ENCODE measurements around the gene N4BP2L2. TPM values are rescaled to one million over a fixed set of nuclear protein-coding genes. Genes with fewer than 3 reads are reported as not detected.

The N4BP2L2 gene
- total and polyA plus RNA-seq, 2 of the 4 experiments (the other 2 are of a cell fraction), result 28.7 to 34.6 TPM

DNA sequence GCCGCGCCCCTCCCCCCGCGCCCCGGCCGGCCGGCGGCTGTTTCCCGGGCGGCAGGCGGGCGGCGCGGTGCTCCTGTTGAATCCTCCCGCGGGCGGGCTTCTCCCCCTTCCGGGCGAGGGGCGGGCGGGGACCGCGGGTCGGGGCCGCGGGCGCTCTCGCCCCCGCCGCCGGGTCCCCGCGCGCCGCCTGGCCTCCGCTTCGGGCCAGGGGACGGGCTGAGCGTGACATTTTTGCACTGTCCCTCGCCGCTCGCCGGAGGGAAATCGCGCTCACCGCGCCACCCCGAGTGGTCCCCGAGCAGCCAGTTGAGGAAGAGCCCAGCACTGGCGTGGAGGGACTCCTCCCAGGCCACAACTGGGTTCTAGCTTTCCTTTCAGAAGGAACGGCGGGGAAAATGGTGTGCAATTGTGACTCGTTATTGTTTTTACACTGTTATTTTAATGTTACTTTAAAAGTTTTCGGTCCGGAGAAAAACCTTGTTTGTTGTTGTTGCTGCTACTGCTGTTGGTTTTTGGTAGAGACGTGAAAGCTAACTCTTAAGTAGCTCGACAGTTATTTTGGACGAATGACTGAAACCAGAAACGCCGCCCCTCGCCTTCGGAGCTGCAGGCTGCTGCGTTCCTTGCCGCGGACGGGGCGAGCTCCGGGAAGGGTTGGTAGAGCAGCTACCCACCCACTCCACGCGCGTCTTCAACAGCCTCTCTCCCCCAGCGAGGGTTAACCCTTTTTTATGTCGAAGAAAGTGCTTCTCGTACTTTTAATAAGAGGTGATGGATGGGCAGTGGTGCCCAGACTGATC lies 48.6 kb upstream of the N4BP2L2 start:
- peak overlapping the region; percentile 82 for H2AK9ac ChIP-seq (replicated peaks; ENCODE audit: low read depth, low read length, poor library complexity)
- H4K91ac ChIP-seq (ENCODE audit: insufficient read depth, low read depth, low read length), result peak overlapping the region; percentile 62
- dilution Hi-C loops (cut with HindIII; ENCODE audit: low sequenced_read_pairs, unreplicated experiment), result no loop called here
- H2BK15ac ChIP-seq (ENCODE audit: low read depth, low read length), result peak overlapping the region; percentile 17; the same call in 2 of the 3 replicates
- peak overlapping the region; percentile 93 for H2BK5ac ChIP-seq (ENCODE audit: low read depth, low read length, poor library complexity, severe bottlenecking)
- H3K4me1 ChIP-seq (ENCODE audit: control insufficient read depth, insufficient read depth, low read length), result peaks cover 6% of the 10 kb centered on the region
- 0% methylated on average over 5 of the region's 74 CpGs; no CpG with 5 or more reads in 1 of the 2 experiments for WGBS, 2 experiments (ENCODE audit: extremely low coverage in 2 of 2, insufficient read length in 1 of 2)
- TF ChIP-seq POLR2A (IDR thresholded peaks at IDR 0.05; ENCODE audit: low read depth, low read length) (0 out of 2 replicates have a peak, but pooled peaks have one; percentile 22), CEBPB (IDR thresholded peaks at IDR 0.05; ENCODE audit: low read depth, low read length) (peak; percentile 70), FOS (IDR thresholded peaks at IDR 0.05; ENCODE audit: low read depth, low read length) (no peak), MXI1 (IDR thresholded peaks at IDR 0.05; ENCODE audit: borderline replicate concordance, low read depth, low read length) (0 out of 2 replicates have a peak, but pooled peaks have one; percentile 7), NFE2L2 (IDR thresholded peaks at IDR 0.05; ENCODE audit: low read depth, low read length) (no peak), CHD1 (IDR thresholded peaks at IDR 0.05; ENCODE audit: low read depth, low read length) (no peak)
- no peaks in the 10 kb centered on the region for H3K27me3 ChIP-seq (ENCODE audit: control insufficient read depth, insufficient read depth, low read length)
- peak overlapping the region in 1 of 2 experiments; percentile 49; a peak in 1 of 4 replicates for H4K8ac ChIP-seq (ENCODE audit: low read depth in 2 of 2, low read length in 2 of 2)
- peak overlapping the region; percentile 60 for H2BK120ac ChIP-seq (ENCODE audit: low read depth, low read length)
- H4K20me1 ChIP-seq (ENCODE audit: insufficient read depth, low read length), result peaks cover 21% of the 10 kb centered on the region
- H3K18ac ChIP-seq (ENCODE audit: low read depth, low read length), result peak overlapping the region; percentile 14
- ATAC-seq (ENCODE audit: low read depth) (peak; percentile 45), DNase-seq (peak; percentile 62)
- peak overlapping the region; percentile 92 for H2AFZ ChIP-seq (replicated peaks; ENCODE audit: low read length, poor library complexity)
- H4K5ac ChIP-seq (ENCODE audit: low read depth, low read length), result no peak overlapping the region
- no peaks in the 10 kb centered on the region for H3K36me3 ChIP-seq (ENCODE audit: control insufficient read depth, insufficient read depth, low read length)
- H3K27ac ChIP-seq (ENCODE audit: insufficient read depth, low read length), result peak overlapping the region; percentile 86
- in situ Hi-C loops (cut with MboI; ENCODE audit: low sequenced_read_pairs), result loop anchor here (10.0 to 25.0 kb wide), 2 partner anchors 958 to 1125 kb away; no protein-coding TSS in a partner anchor
- H3K23ac ChIP-seq (ENCODE audit: low read depth, low read length), result peak overlapping the region; percentile 96
- peak overlapping the region; percentile 92 for H3K14ac ChIP-seq (replicated peaks; ENCODE audit: low read depth, low read length)
- POLR2A ChIA-PET (ENCODE audit: unreplicated experiment), result interaction anchor here (0.8 kb wide), 1 partner anchor 55 kb away, joined by 8 read pairs; no protein-coding TSS in a partner anchor
- 0 out of 2 replicates have a peak, but pooled peaks cover 2% of the 10 kb centered on the region for H3K9me1 ChIP-seq (ENCODE audit: insufficient read depth, low read length)
- peak overlapping the region; percentile 63 for H3K4me3 ChIP-seq (ENCODE audit: insufficient read depth, low read depth, low read length)
- peak overlapping the region; percentile 67 for H3K4me2 ChIP-seq (ENCODE audit: low read depth, low read length)
- H3K79me1 ChIP-seq (ENCODE audit: low read depth in 1 of 2, low read length in 2 of 2), result peaks cover 0 to 24% of the 10 kb centered on the region in 2 experiments; a peak in 2 of 4 replicates
- peak overlapping the region; percentile 91 for H3K56ac ChIP-seq (ENCODE audit: extremely low read depth, insufficient read depth, low read length)
- intact Hi-C loops (cut with micrococcal nuclease), result loop anchor here (5.0 to 10.0 kb wide), 4 partner anchors 448 to 900 kb away; no protein-coding TSS in a partner anchor
- H2AK5ac ChIP-seq (ENCODE audit: low read depth, low read length), result peak overlapping the region; percentile 58
- BruUV-seq (replicated peaks), result no TSS peak
- H3K4ac ChIP-seq (ENCODE audit: low read depth, low read length), result peak overlapping the region; percentile 66
- H3K9ac ChIP-seq (ENCODE audit: low read depth, low read length), result peak overlapping the region; percentile 88
- CTCF ChIA-PET, result interaction anchor here (0.7 to 1.5 kb wide), 6 partner anchors 21 to 82 kb away, joined by 3 to 5 read pairs (median 4); no protein-coding TSS in a partner anchor
- no peak overlapping the region; the same call in 1 of the 2 replicates for H2BK20ac ChIP-seq (ENCODE audit: low read depth, low read length)
- no peaks in the 10 kb centered on the region for H3K9me3 ChIP-seq (ENCODE audit: control insufficient read depth, insufficient read depth, low read length)

Data from IMR-90 (cell line).